Measurements from ENCODE around the gene RILPL2.
A peak's percentile ranks its signal among the peaks of the same experiment; 100 is the strongest.
"Not testable (repeated sequence)": the region's sequence is repeated elsewhere in the genome, so short reads cannot be mapped to it uniquely, and the experiment has no call there.

RILPL2 gene

GRCh38 chr12:123433615-123434014 lies 2.9 kb downstream of the RILPL2 start:
- no peak overlapping the region for H4K91ac ChIP-seq (ENCODE audit: low read length)
- no peak overlapping the region for H3K27ac ChIP-seq (ENCODE audit: low read length, poor library complexity, severe bottlenecking)
- no peak overlapping the region for H2BK5ac ChIP-seq (ENCODE audit: low read depth, low read length, poor library complexity, severe bottlenecking)
- H3K4me3 ChIP-seq (ENCODE audit: insufficient read depth in 1 of 2, low read depth in 1 of 2, low read length in 2 of 2), result no peak overlapping the region
- H2BK120ac ChIP-seq (ENCODE audit: low read depth, low read length), result no peak overlapping the region
- H3K4me1 ChIP-seq (ENCODE audit: control insufficient read depth, insufficient read depth, low read depth, low read length), result peaks cover 17% of the 10 kb centered on the region
- H3K27me3 ChIP-seq (ENCODE audit: control insufficient read depth in 1 of 2, insufficient read depth in 1 of 2, low read length in 2 of 2), result no peaks in the 10 kb centered on the region
- H3K9ac ChIP-seq (ENCODE audit: low read length), result no peak overlapping the region
- no peak overlapping the region for H2AK5ac ChIP-seq (ENCODE audit: low read length, severe bottlenecking)
- no peak overlapping the region for H3K14ac ChIP-seq (ENCODE audit: low read length in 2 of 2)
- peak overlapping the region in 1 of 2 experiments; percentile 34 for H3K23ac ChIP-seq (ENCODE audit: low read length in 2 of 2)
- H4K8ac ChIP-seq (ENCODE audit: low read length), result no peak overlapping the region
- DNase-seq, result no peak
- H2AFZ ChIP-seq (ENCODE audit: low read depth, low read length), result no peak overlapping the region
- no peak overlapping the region for H3K18ac ChIP-seq (ENCODE audit: low read depth in 1 of 2, low read length in 2 of 2)
- no peaks in the 10 kb centered on the region for H3K9me3 ChIP-seq (ENCODE audit: control insufficient read depth, low read length)
- H3K4ac ChIP-seq (ENCODE audit: low read depth in 1 of 2, low read length in 2 of 2), result no peak overlapping the region
- 100% methylated on average over 5 of the region's 6 CpGs for WGBS
- peaks cover 5 to 6% of the 10 kb centered on the region in 2 experiments for H3K36me3 ChIP-seq (ENCODE audit: control insufficient read depth in 1 of 2, insufficient read depth in 2 of 2, low read depth in 1 of 2, low read length in 2 of 2)
- H3K79me1 ChIP-seq (replicated peaks; ENCODE audit: low read length, poor library complexity, severe bottlenecking), result peaks cover 11% of the 10 kb centered on the region
- no peak overlapping the region for H2BK12ac ChIP-seq (ENCODE audit: low read length in 2 of 2)
- no peak overlapping the region for H2BK15ac ChIP-seq (ENCODE audit: low read depth, poor library complexity, severe bottlenecking)
- no peak overlapping the region for H3K4me2 ChIP-seq (ENCODE audit: low read length, poor library complexity, severe bottlenecking)

GRCh38 chr12:123431951-123432817 lies 4.3 kb downstream of the RILPL2 start:
- not testable (repeated sequence) for H2BK12ac ChIP-seq (ENCODE audit: low read length in 2 of 2); H4K8ac ChIP-seq (ENCODE audit: low read length); H3K18ac ChIP-seq (ENCODE audit: low read depth in 1 of 2, low read length in 2 of 2); H2AFZ ChIP-seq (ENCODE audit: low read depth, low read length); H3K14ac ChIP-seq (ENCODE audit: low read length in 2 of 2); H3K4me2 ChIP-seq (ENCODE audit: low read length, poor library complexity, severe bottlenecking); H3K4ac ChIP-seq (ENCODE audit: low read depth in 1 of 2, low read length in 2 of 2); H2BK15ac ChIP-seq (ENCODE audit: low read depth, poor library complexity, severe bottlenecking); DNase-seq; H2BK120ac ChIP-seq (ENCODE audit: low read depth, low read length); H3K27me3 ChIP-seq (ENCODE audit: control insufficient read depth in 1 of 2, insufficient read depth in 1 of 2, low read length in 2 of 2); H3K27ac ChIP-seq (ENCODE audit: low read length, poor library complexity, severe bottlenecking); H4K91ac ChIP-seq (ENCODE audit: low read length); H2BK5ac ChIP-seq (ENCODE audit: low read depth, low read length, poor library complexity, severe bottlenecking); H3K36me3 ChIP-seq (ENCODE audit: control insufficient read depth in 1 of 2, insufficient read depth in 2 of 2, low read depth in 1 of 2, low read length in 2 of 2); H3K23ac ChIP-seq (ENCODE audit: low read length in 2 of 2); H3K9ac ChIP-seq (ENCODE audit: low read length); H3K9me3 ChIP-seq (ENCODE audit: control insufficient read depth, low read length); H3K4me3 ChIP-seq (ENCODE audit: insufficient read depth in 1 of 2, low read depth in 1 of 2, low read length in 2 of 2)
- Histone ChIP-seq H3K79me1 (replicated peaks; ENCODE audit: low read length, poor library complexity, severe bottlenecking) (peaks cover 11% of the 10 kb centered on the region), H2AK5ac (ENCODE audit: low read length, severe bottlenecking) (peak overlapping the region; percentile 5), H3K4me1 (ENCODE audit: control insufficient read depth, insufficient read depth, low read depth, low read length) (peaks cover 17% of the 10 kb centered on the region)
- 91% methylated on average over 14 of the region's 15 CpGs for WGBS

GRCh38 chr12:123429101-123429500 lies 7.4 kb downstream of the RILPL2 start:
- not testable (repeated sequence) for H2BK120ac ChIP-seq (ENCODE audit: low read depth, low read length); H2BK5ac ChIP-seq (ENCODE audit: low read depth, low read length, poor library complexity, severe bottlenecking); H3K4me2 ChIP-seq (ENCODE audit: low read length, poor library complexity, severe bottlenecking); H2BK12ac ChIP-seq (ENCODE audit: low read length in 2 of 2); DNase-seq; H2AK5ac ChIP-seq (ENCODE audit: low read length, severe bottlenecking); H3K4me3 ChIP-seq (ENCODE audit: insufficient read depth in 1 of 2, low read depth in 1 of 2, low read length in 2 of 2); H3K9me3 ChIP-seq (ENCODE audit: control insufficient read depth, low read length); H3K79me1 ChIP-seq (replicated peaks; ENCODE audit: low read length, poor library complexity, severe bottlenecking); H3K27me3 ChIP-seq (ENCODE audit: control insufficient read depth in 1 of 2, insufficient read depth in 1 of 2, low read length in 2 of 2); H2AFZ ChIP-seq (ENCODE audit: low read depth, low read length); H2BK15ac ChIP-seq (ENCODE audit: low read depth, poor library complexity, severe bottlenecking); H3K27ac ChIP-seq (ENCODE audit: low read length, poor library complexity, severe bottlenecking); H3K14ac ChIP-seq (ENCODE audit: low read length in 2 of 2); H3K23ac ChIP-seq (ENCODE audit: low read length in 2 of 2); H4K91ac ChIP-seq (ENCODE audit: low read length); H3K18ac ChIP-seq (ENCODE audit: low read depth in 1 of 2, low read length in 2 of 2); H3K4ac ChIP-seq (ENCODE audit: low read depth in 1 of 2, low read length in 2 of 2); H3K9ac ChIP-seq (ENCODE audit: low read length); H3K4me1 ChIP-seq (ENCODE audit: control insufficient read depth, insufficient read depth, low read depth, low read length); H4K8ac ChIP-seq (ENCODE audit: low read length)
- peaks cover 9 to 11% of the 10 kb centered on the region in 2 experiments for H3K36me3 ChIP-seq (ENCODE audit: control insufficient read depth in 1 of 2, insufficient read depth in 2 of 2, low read depth in 1 of 2, low read length in 2 of 2)
- 96% methylated on average over 8 of the region's 8 CpGs for WGBS

- Histone ChIP-seq H3K9ac (ENCODE audit: low read length) (no peak overlapping the region), H2BK120ac (ENCODE audit: low read depth, low read length) (no peak overlapping the region), H3K18ac (ENCODE audit: low read depth in 1 of 2, low read length in 2 of 2) (no peak overlapping the region), H2AK5ac (ENCODE audit: low read length, severe bottlenecking) (no peak overlapping the region), H3K27me3 (ENCODE audit: control insufficient read depth in 1 of 2, insufficient read depth in 1 of 2, low read length in 2 of 2) (no peaks in the 10 kb centered on the region), H3K4ac (ENCODE audit: low read depth in 1 of 2, low read length in 2 of 2) (no peak overlapping the region), H2BK15ac (ENCODE audit: low read depth, poor library complexity, severe bottlenecking) (no peak overlapping the region), H4K91ac (ENCODE audit: low read length) (no peak overlapping the region), H2BK5ac (ENCODE audit: low read depth, low read length, poor library complexity, severe bottlenecking) (no peak overlapping the region), H3K14ac (ENCODE audit: low read length in 2 of 2) (no peak overlapping the region), H3K4me3 (ENCODE audit: insufficient read depth in 1 of 2, low read depth in 1 of 2, low read length in 2 of 2) (no peak overlapping the region), H2BK12ac (ENCODE audit: low read length in 2 of 2) (no peak overlapping the region), H4K8ac (ENCODE audit: low read length) (no peak overlapping the region), H2AFZ (ENCODE audit: low read depth, low read length) (no peak overlapping the region), H3K9me3 (ENCODE audit: control insufficient read depth, low read length) (no peaks in the 10 kb centered on the region), H3K79me1 (replicated peaks; ENCODE audit: low read length, poor library complexity, severe bottlenecking) (peaks cover 8% of the 10 kb centered on the region), H3K27ac (ENCODE audit: low read length, poor library complexity, severe bottlenecking) (no peak overlapping the region), H3K4me1 (ENCODE audit: control insufficient read depth, insufficient read depth, low read depth, low read length) (peaks cover 3% of the 10 kb centered on the region), H3K4me2 (ENCODE audit: low read length, poor library complexity, severe bottlenecking) (no peak overlapping the region), H3K36me3 (ENCODE audit: control insufficient read depth in 1 of 2, insufficient read depth in 2 of 2, low read depth in 1 of 2, low read length in 2 of 2) (peaks cover 9 to 11% of the 10 kb centered on the region in 2 experiments), H3K23ac (ENCODE audit: low read length in 2 of 2) (no peak overlapping the region)
- DNase-seq, result no peak
- 80% methylated on average over 6 of the region's 6 CpGs for WGBS
Observed at GRCh38 chr12:123428591-123428990, 7.9 kb downstream of the RILPL2 start.
